Left forelimb (tissue), 1 donor: ENCODE results near the gene TMEM39A.

ENCODE experiments used
- DNase-seq: peaks from one replicate; pipeline ENCODE4 v3.0.0-alpha.2; 2018; ENCODE audit warnings: low spot score

The TMEM39A gene, protein sequence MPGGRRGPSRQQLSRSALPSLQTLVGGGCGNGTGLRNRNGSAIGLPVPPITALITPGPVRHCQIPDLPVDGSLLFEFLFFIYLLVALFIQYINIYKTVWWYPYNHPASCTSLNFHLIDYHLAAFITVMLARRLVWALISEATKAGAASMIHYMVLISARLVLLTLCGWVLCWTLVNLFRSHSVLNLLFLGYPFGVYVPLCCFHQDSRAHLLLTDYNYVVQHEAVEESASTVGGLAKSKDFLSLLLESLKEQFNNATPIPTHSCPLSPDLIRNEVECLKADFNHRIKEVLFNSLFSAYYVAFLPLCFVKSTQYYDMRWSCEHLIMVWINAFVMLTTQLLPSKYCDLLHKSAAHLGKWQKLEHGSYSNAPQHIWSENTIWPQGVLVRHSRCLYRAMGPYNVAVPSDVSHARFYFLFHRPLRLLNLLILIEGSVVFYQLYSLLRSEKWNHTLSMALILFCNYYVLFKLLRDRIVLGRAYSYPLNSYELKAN

DNA sequence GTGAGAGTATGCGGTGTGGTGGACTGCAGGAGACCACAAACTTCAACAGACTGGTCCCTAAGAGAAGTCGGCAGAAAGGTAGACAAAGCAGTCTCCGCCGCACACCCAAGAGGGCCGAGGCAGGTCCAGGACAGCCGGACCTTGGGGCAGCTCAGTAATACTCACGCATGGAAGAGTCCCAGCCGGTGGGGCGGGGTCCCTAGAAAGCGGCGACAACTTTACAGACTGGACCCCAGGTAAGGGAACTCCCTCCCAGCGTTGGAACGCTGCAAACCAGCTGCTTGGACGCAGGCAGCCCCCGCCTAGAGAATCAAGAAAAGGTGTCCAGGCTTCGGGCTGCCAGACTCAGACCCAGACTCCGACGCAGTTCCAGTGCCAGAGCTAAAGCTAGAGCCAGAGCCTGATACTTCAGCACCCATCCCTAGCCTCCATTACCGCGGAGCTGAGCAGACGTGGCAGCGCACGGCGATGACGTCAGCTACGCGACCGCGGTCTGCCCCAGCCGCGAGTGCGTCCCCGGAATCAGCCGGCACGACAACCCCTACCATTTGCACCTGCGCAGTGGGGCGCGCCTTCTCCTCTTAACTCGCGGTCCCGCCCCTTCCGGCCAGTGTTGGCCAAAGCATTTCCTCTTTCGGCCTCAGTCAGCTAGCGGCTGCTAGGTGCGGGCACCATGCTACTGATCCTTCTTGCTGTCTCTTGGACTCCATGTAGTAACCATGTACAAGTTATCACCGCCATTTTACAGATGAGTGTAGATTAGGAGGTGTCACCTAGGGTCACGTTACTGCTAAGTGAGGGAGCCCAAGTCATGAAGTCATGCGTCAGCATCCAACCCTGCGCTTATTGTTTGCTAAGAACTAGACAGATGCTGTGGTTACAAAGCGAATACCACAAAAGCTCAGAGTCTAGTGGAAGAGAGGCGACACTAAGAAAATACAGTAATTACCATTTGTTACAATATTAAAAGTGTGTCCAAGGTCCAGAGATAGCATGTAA, at the start of gene TMEM39A:
TSS of gene TMEM39A (minus strand) at position 445 of the 999 bp plus-strand sequence. CDS start 1,541 bp downstream, outside the sequence.
- DNase-seq, result peak; percentile 99

DNA sequence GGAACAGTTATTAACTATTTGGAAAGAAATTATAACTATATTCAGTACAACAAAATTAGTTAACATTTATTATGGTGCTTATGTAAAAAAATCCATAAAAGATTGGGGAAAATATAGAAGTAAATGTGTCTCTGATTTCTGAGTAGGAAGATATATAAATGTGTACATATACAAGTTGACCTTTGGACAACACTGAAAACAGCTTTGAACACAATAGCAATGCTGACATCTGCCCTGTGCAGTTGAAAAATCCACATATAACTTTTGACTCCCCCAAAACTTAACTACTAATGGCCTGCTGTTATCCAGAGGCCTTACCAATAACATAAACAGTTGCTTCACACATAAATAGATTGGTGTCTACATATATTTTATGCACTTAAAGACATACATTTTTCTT, 47.3 kb upstream of the TMEM39A start:
- no peak for DNase-seq

DNA sequence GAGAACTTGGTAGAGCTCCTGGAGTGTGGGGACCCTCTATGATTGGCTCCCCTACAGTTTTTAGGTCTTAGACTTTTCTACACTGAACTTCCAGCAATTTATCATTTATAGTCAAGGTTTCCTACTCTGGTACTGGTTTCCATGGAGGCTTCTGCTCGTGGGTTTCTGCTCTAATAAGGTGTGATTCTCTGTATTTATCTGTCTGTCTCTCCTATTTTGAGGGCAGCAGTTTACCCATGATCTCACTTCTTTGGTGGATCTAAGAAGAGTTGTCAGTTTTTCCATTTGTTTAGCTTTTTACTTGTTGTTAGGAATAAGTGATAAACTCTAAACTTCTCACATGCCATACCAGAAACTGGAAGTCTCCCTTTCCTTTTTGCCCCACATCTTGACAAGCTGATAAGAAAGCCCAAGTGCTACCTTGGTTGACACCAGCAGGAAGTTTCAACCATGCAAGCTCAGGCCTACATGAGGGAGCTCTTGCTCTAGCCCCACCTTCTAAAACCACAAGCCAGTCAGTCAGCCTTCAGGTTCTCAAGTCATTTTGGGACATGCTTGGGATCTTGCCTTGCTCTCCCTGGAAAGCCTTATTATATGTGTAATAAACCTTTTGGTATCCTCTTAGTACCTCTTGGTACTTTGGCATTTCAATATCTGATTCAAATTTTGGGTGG, 44.9 kb upstream of the TMEM39A start:
- DNase-seq, result no peak

DNA sequence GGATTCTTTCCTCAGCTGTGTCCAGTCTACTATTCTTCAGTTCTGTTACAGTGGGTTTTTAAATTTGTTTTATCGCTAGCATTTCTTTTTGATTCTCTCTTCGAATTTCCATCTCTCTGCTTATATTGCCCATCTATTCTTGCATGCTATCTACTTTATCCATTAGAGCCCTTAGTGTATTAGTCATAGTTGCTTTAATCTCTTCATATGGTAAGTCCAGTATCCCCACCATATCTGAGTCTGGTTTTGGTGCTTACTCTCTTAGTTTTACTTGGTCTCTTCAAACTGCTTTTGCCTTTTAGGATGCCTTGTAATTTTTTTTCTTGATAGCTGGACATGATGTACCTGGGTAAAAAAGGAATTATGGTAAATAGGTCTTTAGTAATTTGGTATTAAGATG, 44.0 kb upstream of the TMEM39A start:
- DNase-seq, result no peak

DNA sequence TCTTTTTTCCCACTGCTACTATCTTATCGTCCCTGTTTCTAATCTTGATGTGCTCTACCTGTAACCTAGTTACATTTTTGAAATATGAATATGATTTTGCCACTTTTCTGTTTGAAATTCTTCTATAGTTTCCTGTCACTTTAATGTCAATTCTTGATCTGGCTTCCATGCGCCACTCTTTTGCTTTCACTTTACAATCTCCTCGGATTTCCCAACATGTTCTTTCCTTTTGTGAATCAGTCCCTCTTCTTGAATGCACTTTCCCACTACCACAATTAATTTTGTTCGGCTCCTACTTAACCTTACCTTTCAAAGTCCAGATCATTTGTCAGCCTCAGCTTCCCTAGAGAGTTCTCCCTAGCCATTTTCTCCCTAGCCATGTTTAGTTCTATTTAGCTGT, 43.2 kb upstream of the TMEM39A start:
- no peak for DNase-seq

DNA sequence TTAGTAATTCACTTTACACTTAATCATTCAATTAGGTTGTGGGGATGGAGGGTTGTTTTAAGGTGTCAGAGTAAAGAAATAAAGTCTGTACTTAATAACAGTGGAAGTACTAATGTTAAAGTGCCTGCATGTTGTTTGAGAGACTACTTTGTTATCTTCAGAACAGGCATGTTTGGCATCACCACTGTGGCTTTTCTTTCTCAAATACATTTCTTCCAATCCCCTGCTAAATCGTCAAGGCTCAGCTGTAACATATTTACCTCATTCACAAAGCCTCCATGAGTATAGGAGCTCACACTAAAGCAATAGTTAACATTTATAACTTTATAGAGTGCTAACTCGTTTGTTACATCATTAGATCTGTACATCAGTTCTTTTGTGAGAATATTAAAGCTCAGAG, 37.5 kb upstream of the TMEM39A start:
- no peak for DNase-seq

DNA sequence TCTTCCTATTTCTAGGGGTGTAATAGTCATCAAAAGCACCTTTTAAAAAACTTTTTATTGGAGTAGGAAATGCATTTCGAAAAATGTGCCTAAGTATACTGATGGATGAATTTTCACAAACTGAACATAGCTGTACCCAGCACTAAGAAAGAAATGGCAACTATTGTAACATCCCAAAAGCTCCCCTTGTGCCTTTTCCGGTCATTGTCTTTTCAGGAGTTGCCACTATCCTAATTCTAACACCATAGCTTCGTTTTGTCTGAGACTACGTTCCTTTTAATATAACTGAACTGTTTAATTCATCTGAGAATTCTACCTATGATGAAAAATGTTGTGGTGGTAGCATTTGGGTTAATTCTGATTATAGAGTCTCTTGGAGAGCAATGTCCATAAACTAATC, 36.9 kb upstream of the TMEM39A start:
- DNase-seq, result no peak

DNA sequence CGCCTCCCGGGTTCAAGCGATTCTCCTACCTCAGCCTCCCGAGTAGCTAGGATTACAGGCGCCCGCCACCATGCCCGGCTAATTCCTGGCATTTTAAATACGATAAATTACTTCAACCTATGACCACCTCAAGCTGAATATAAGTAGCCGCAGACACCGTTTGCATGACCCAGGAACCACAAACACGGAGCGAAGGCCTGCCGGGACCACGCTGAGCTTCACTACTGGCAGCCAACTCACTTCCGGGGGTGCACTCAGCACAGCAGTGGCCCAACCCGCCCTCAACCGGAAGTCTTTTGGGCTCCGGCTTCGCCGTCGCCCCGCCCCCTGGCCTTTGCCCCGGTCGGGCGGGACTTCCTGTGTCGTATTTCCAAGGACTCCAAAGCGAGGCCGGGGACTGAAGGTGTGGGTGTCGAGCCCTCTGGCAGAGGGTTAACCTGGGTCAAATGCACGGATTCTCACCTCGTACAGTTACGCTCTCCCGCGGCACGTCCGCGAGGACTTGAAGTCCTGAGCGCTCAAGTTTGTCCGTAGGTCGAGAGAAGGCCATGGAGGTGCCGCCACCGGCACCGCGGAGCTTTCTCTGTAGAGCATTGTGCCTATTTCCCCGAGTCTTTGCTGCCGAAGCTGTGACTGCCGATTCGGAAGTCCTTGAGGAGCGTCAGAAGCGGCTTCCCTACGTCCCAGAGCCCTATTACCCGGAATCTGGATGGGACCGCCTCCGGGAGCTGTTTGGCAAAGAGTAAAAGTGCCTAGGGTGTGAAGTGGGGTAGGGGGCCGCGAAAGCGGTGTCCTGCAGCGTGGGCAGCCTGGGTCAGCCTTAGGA, 35.0 kb upstream of the TMEM39A start, which contains the start of gene TIMMDC1:
TSS of gene TIMMDC1 (plus strand) at position 362 of the 826 bp plus-strand sequence. CDS start at position 549, 187 bp downstream.
- peak; percentile 98 for DNase-seq

DNA sequence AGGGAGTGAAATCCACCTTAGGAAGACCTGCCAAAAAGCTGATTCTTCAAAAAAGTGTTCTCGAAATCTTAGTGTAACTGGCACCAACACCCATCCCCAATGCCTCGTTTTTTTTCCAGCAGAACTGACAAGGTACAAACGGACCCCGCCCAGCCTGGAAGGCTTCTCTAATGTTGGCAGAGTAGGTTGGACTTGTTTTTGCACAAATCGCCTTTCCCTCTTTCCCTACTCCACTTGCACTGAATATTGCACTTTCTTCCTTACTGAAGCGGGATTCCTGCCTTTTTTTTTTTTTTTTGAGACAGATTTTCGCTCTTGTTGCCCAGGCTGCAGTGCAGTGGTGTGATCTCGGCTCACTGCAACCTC, 34.4 kb upstream of the TMEM39A start:
- DNase-seq, result no peak

DNA sequence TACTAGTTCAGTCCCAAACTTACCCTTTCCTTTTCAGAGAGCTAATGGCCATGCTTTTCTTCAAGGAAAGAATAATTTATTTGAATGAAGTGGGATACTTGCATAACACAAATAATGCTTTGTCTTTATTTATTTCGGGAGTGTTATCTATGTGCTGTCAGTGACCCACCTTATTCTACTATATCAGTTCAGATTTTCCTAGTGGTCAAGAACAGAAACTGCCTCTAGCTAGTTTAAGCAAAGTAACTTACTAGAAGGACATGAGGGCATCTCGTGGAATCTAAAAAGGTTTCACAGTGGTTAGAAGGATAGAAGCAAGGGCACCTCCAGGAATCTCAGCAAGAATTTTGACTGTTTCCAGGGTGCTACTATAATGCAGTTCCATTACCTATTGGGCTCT, 31.2 kb upstream of the TMEM39A start:
- no peak for DNase-seq

DNA sequence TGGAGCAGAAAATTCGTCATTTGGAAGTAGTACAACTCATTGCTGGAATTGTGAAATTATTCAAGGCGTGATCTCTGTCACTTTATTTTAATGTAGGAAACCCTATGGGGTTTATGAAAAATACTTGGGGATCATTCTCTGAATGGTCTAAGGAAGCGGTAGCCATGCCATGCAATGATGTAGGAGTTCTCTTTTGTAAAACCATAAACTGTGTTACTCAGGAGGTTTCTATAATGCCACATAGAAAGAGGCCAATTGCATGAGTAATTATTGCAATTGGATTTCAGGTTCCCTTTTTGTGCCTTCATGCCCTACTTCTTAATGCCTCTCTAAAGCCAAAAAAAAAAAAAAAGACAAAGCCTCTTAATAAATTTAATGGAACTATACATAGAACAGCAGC, 29.4 kb upstream of the TMEM39A start:
- DNase-seq, result no peak

DNA sequence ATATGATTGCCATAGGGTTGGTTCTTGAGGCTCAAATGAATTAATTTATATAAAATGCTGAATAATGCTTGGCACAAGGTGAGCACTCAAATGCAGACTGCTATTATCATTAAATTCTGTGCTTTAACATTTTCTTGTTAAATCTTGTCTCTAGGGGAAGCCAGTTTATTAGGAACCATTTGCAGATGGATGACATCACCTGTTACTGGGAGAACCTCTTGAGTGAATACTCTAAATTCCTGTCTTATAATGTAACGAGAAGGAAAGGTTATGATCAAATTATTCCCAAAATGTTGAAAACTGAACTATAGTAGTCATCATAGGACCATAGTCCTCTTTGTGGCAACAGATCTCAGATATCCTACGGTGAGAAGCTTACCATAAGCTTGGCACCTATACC, 28.7 kb upstream of the TMEM39A start:
- DNase-seq, result no peak

DNA sequence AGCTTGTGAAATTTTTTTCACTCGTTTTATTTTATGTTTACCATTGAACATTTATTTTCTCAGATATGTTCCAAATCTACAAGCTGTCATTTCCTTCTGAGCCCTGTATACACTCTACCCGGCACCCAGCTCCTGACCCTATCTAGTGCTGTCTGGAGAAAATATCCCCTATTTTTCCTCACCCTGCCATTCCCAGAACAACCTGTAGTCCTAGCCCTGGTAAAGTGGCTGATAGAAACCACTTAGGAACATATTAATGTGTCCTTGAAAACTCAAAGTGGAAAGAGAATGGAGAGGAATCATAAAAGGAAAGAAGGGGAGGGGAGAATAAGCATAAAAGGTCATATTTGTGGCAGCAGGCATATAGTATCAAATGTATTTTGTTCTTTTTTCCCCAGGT, 26.7 kb upstream of the TMEM39A start:
- DNase-seq, result no peak

DNA sequence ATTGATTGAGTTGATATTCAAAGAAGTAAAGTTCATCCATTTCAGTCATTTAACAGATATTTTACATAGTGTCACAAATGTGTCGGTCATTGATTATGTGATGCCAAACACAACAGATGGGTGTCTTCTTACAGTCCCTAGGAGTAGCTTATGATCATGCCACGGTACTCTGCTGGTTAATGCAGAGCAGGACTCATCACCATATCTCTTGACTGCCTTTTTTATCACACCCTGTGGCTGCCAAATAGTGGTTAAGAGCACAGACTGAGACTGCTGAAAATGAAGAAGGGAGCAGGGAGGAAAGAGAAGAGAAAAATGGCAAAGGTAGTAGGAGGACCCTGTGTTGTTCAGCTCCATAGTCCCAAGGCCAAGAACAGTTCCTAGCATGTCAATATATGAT, 22.1 kb upstream of the TMEM39A start:
- no peak for DNase-seq

DNA sequence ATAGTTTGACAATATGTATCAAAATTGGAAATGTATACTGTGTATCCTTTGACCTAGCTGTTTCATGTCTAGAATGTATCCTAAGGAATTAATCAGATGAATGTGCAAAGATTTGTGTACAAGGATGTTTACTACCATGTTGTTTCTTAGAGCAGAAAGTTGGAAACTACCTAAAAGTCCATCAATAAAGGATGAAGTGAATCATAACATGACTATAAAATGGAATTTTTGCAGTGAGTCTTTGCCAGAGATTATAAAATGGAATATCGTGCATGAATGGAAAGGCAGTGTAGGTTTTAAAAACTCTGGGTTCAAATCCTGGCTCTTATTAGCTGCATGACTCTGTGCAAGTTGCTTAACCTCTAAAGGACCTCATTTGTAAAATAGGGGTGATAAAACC, 19.7 kb upstream of the TMEM39A start:
- DNase-seq, result no peak

DNA sequence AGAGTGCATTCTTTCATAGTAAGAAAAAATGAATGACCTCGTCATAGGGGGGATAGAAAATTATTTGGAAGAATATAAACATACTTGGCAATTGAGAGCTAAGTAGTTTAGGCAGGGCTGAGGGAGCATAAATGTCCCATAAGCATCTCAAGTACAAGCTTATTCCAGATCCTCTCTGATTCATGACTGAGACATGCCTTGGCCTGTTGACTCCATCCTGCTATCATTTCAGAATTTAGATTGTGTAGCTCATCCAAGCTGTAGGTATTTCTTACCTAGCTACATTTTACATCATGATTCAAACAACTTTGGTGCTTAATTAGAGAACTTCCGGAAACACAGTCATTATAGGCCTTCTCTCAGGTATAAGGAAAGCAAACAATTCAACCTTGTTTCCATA, 17.7 kb upstream of the TMEM39A start:
- no peak for DNase-seq

DNA sequence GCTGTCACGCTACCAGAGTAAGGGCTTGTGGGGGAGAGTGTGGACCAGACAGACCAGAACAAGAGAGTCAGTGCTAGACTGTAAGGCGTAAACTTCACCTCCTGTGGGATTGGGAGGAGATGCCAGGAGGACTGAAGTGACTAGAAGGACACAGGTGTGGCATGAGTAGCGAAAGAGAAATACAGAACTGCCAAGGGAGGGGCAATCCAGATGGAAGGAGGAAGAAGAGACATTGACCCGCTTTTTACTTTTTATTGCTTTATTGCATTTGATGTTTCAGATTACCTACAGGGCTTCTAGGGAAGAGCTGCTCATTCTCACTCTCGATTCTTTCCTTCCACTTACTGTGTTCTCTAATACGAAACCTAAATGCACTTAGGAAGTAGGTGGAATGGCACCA, 7.5 kb upstream of the TMEM39A start:
- no peak for DNase-seq

DNA sequence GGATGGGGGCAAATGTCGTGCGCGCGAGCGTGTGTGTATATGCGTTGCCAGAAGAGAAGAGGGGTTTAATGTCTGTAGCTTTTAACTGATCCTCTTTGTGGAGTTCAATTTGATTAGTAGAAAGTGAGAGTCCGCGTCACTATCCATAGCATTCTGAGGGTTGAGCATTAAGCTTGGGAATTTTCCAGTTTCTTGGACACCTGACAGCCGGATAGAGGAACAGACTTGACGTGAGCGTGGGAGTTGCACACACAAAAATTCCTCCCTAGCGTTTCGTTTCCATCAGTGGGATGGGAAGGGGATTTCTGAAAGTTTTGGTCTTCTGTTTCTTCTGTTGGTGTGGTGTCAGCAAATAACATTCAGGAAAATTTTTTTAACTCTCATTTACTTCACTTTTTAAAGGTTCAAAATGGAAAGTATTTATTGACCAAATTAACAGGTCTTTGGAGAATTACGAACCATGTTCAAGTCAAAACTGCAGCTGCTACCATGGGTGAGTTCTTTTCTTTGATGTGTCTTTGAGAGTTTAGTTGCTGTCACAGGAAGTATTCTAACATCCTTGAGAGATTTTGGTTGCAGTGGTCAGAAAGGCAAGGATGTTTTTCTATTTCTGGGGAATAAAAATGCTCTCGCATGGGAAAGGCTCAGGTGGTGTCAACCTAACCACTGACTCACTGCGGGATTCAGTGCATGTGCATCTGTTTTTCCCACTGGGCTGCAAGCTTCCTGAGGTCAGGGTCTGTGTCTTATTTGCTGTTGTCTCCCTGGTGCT, 6.2 kb upstream of the TMEM39A start:
- no peak for DNase-seq

DNA sequence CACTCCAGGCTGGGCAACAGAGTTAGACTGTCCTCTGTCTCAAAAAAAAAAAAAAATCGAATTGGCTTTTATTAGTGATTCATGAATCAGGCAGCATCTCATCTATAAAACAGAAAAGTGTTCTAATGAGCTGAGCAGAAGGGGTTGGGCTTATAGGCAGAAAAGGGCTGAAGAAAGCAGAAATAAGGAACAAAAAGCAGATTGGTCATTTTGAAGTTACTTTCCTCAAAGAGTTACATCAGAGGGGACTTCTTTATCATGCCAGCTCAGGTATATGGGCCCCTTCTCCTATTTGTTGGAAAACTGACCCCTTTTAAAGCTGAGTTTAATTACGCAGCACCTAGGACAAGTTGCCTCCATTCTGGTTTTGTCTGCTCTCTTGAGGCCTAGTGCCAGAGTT, 4.6 kb upstream of the TMEM39A start:
- no peak for DNase-seq

DNA sequence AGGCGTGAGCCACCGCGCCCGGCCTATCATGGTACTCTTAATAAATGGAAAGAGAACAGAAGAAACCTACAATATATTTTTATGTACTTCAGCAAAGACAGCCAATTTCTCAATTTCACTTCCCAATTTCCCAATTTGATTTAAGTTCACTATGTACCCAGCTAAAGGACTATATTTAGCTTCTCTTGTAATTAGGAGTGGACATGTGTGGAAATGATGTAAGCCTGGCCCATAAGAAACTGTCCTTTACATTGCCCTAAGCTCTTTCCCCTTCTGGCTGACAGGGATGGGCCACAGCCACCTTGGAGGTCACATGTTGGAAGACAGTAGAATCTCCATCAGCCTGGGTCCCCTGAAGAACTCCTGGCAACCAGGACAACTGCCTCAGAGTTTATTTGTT, 6.2 kb downstream of the TMEM39A start:
- no peak for DNase-seq

DNA sequence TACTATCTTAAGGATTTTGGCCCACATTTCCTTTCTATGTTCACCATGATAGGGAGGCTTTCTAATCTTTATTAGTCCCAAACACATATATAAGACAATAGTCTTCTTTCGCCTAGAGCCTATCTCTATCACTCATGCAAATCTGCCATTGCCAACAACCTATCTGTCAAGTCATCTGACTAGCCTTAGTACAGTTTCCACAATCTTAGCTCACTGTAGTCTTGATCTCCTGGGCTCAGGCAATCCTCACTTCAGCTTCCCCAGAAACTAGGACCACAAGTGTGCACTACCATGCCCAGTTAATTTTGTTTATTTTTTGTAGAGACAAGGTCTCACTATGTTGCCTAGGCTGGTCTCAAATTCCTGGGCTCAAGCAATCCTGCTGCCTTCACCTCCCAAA, 6.9 kb downstream of the TMEM39A start:
- DNase-seq, result no peak
